HEK293 (cell line): ENCODE data around the gene ZNF579.

Experiments
- CTCF ChIA-PET: fragments of 350-600 bp; formaldehyde crosslinking; extraction: SDS; loops from one replicate; lab custom pipeline; 2021; ENCODE audit warnings: antibody characterized with exemption; lab: Yijun Ruan, JAX
- POLR2A ChIA-PET: fragments of 300-600 bp; formaldehyde crosslinking; extraction: SDS; loops from one replicate; lab custom pipeline; 2020; ENCODE audit warnings: antibody characterized with exemption, inconsistent platforms; lab: Yijun Ruan, JAX
- H3K27ac ChIP-seq: fragments of 200-500 bp; sonication (Bioruptor generic); 2 replicates; pipeline ENCODE4 v1.5.1; 2014; ENCODE audit warnings: low read depth, low read length, control low read depth, inconsistent platforms; ENCODE audit errors: extremely low read depth
- H3K36me3 ChIP-seq, 2 experiments: fragments of 200-500 bp in 1 of 2; sonication (Bioruptor generic) in 1 of 2; 1 replicate in 1 of 2; 2 replicates in 1 of 2; pipeline ENCODE4 v1.5.1; 2014 to 2017; ENCODE audit warnings: inconsistent platforms in 2 of 2, low read length in 2 of 2; ENCODE audit not compliant: control insufficient read depth in 2 of 2, insufficient read depth in 1 of 2
- H3K4me1 ChIP-seq: fragments of 200-500 bp; sonication (Bioruptor generic); 2 replicates; pipeline ENCODE4 v1.5.1; 2014; ENCODE audit warnings: mild to moderate bottlenecking, low read length, inconsistent platforms; ENCODE audit not compliant: control insufficient read depth, insufficient read depth
- H3K4me3 ChIP-seq: 2 replicates; pipeline ENCODE4 v1.5.1; 2011; ENCODE audit warnings: low read depth, mild to moderate bottlenecking, control low read depth, low read length, moderate library complexity
- H3K9me3 ChIP-seq: fragments of 200-500 bp; sonication (Bioruptor generic); 2 replicates; pipeline ENCODE4 v1.5.1; 2014; ENCODE audit warnings: low read depth, low read length, inconsistent platforms; ENCODE audit not compliant: control insufficient read depth, insufficient read depth
- BCL11B ChIP-seq: fragments of 450-650 bp; formaldehyde crosslinking; IDR thresholded peaks from 2 replicates; pipeline ENCODE4 v1.5.1; 2016; ENCODE audit warnings: low read depth, missing biosample characterization, missing genetic modification characterization
- EGR2 ChIP-seq: fragments of 450-650 bp; formaldehyde crosslinking; IDR thresholded peaks from 2 replicates; pipeline ENCODE4 v1.5.1; 2016; ENCODE audit warnings: low read depth, missing biosample characterization, missing genetic modification characterization
- KLF1 ChIP-seq: fragments of 450-650 bp; formaldehyde crosslinking; IDR thresholded peaks from 2 replicates; pipeline ENCODE4 v1.5.1; 2016; ENCODE audit warnings: missing biosample characterization, missing genetic modification characterization
- KLF8 ChIP-seq: fragments of 450-650 bp; formaldehyde crosslinking; IDR thresholded peaks from 2 replicates; pipeline ENCODE4 v1.5.1; 2016; ENCODE audit warnings: missing biosample characterization, missing genetic modification characterization
- KLF9 ChIP-seq: fragments of 450-650 bp; formaldehyde crosslinking; IDR thresholded peaks from 2 replicates; pipeline ENCODE4 v1.5.1; 2016; ENCODE audit warnings: missing biosample characterization, missing genetic modification characterization, low read depth
- ZBTB7A ChIP-seq: fragments of 450-650 bp; formaldehyde crosslinking; IDR thresholded peaks from 2 replicates; pipeline ENCODE4 v1.5.1; 2016; ENCODE audit warnings: low read depth, missing biosample characterization, missing genetic modification characterization
- ZFHX2 ChIP-seq: fragments of 450-650 bp; formaldehyde crosslinking; conservative IDR thresholded peaks from 2 replicates; pipeline ENCODE4 v1.5.1; 2016; ENCODE audit warnings: missing biosample characterization, missing genetic modification characterization
- ZNF155 ChIP-seq: fragments of 450-650 bp; formaldehyde crosslinking; IDR thresholded peaks from 2 replicates; pipeline ENCODE4 v1.5.1; 2016; ENCODE audit warnings: missing biosample characterization, missing genetic modification characterization
- ZNF2 ChIP-seq: fragments of 450-650 bp; formaldehyde crosslinking; IDR thresholded peaks from 2 replicates; pipeline ENCODE4 v1.5.1; 2016; ENCODE audit warnings: missing biosample characterization, missing genetic modification characterization
- ZNF37A ChIP-seq: fragments of 450-650 bp; IDR thresholded peaks from 2 replicates; pipeline ENCODE4 v1.5.1; 2018; ENCODE audit warnings: missing biosample characterization, missing genetic modification characterization
- ZNF426 ChIP-seq: fragments of 450-650 bp; formaldehyde crosslinking; IDR thresholded peaks from 2 replicates; pipeline ENCODE4 v1.5.1; 2017; ENCODE audit warnings: missing biosample characterization, missing genetic modification characterization, mild to moderate bottlenecking, inconsistent platforms, moderate library complexity
- ZNF473 ChIP-seq: fragments of 450-650 bp; formaldehyde crosslinking; IDR thresholded peaks from 2 replicates; pipeline ENCODE4 v1.5.1; 2017; ENCODE audit warnings: missing biosample characterization, missing genetic modification characterization
- TF ChIP-seq, protein P1 (sequence below): IDR thresholded peaks from 2 replicates; pipeline ENCODE4 v1.6.1; 2011; ENCODE audit warnings: mild to moderate bottlenecking, low read depth, low read length, borderline replicate concordance
- TF ChIP-seq, protein P2 (sequence below): fragments of 450-650 bp; formaldehyde crosslinking; IDR thresholded peaks from 2 replicates; pipeline ENCODE4 v1.5.1; 2016; ENCODE audit warnings: missing biosample characterization, missing genetic modification characterization, borderline replicate concordance
- TF ChIP-seq, protein P3 (sequence below): fragments of 450-650 bp; formaldehyde crosslinking; conservative IDR thresholded peaks from 2 replicates; pipeline ENCODE4 v1.5.1; 2016; ENCODE audit warnings: low read depth, missing biosample characterization, missing genetic modification characterization

ZNF579 gene

DNA sequence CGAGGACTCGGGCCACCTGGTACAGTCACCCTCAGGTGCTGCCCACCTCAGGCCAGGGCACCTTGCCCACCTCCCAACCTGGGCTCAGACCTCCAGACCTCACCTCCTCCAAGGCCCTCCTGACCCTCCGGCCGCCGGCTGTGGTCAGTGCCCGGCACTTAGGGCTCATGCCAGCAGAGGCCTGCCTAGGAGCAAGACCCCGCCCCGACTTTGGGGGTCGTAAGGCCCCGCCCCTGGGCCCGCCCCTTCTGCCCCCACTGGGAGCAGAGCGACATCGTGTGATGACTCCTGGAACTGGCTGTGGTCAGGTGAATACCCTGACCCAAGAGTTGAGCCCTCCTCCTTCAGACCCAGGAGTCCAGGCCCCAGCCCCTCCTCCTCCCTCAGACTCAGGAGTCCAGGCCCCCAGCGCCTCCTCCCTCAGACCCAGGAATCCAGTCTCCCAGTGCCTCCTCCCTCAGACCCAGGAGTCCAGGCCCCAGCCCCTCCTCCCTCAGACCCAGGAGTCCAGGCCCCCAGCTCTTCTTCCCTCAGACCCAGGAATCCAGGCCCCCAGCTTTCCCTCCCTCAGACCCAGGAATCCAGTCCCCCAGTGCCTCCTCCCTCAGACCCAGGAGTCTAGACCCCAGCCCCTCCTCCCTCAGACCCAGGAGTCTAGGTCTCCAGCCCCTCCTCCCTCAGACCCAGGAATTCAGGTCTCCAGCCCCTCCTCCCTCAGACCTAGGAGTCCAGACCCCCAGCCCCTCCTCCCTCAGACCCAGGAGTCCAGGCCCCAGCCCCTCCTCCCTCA is 43.5 kb downstream of the ZNF579 start, which contains the start of gene SBK2 (continued):
- TF ChIP-seq, protein P1, sequence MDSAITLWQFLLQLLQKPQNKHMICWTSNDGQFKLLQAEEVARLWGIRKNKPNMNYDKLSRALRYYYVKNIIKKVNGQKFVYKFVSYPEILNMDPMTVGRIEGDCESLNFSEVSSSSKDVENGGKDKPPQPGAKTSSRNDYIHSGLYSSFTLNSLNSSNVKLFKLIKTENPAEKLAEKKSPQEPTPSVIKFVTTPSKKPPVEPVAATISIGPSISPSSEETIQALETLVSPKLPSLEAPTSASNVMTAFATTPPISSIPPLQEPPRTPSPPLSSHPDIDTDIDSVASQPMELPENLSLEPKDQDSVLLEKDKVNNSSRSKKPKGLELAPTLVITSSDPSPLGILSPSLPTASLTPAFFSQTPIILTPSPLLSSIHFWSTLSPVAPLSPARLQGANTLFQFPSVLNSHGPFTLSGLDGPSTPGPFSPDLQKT, result no peak
- TF ChIP-seq KLF8 (tag by site-specific recombination) (peak; percentile 33; the same call in 1 of the 2 replicates), KLF9 (0 out of 2 replicates have a peak, but pooled peaks have one; percentile 33), KLF1 (no peak), ZNF473 (tag by site-specific recombination) (no peak), ZNF426 (tag by site-specific recombination) (no peak), ZBTB7A (tag by site-specific recombination) (no peak), ZNF37A (tag by site-specific recombination) (no peak), BCL11B (tag by site-specific recombination) (no peak)
- TF ChIP-seq, protein P2, sequence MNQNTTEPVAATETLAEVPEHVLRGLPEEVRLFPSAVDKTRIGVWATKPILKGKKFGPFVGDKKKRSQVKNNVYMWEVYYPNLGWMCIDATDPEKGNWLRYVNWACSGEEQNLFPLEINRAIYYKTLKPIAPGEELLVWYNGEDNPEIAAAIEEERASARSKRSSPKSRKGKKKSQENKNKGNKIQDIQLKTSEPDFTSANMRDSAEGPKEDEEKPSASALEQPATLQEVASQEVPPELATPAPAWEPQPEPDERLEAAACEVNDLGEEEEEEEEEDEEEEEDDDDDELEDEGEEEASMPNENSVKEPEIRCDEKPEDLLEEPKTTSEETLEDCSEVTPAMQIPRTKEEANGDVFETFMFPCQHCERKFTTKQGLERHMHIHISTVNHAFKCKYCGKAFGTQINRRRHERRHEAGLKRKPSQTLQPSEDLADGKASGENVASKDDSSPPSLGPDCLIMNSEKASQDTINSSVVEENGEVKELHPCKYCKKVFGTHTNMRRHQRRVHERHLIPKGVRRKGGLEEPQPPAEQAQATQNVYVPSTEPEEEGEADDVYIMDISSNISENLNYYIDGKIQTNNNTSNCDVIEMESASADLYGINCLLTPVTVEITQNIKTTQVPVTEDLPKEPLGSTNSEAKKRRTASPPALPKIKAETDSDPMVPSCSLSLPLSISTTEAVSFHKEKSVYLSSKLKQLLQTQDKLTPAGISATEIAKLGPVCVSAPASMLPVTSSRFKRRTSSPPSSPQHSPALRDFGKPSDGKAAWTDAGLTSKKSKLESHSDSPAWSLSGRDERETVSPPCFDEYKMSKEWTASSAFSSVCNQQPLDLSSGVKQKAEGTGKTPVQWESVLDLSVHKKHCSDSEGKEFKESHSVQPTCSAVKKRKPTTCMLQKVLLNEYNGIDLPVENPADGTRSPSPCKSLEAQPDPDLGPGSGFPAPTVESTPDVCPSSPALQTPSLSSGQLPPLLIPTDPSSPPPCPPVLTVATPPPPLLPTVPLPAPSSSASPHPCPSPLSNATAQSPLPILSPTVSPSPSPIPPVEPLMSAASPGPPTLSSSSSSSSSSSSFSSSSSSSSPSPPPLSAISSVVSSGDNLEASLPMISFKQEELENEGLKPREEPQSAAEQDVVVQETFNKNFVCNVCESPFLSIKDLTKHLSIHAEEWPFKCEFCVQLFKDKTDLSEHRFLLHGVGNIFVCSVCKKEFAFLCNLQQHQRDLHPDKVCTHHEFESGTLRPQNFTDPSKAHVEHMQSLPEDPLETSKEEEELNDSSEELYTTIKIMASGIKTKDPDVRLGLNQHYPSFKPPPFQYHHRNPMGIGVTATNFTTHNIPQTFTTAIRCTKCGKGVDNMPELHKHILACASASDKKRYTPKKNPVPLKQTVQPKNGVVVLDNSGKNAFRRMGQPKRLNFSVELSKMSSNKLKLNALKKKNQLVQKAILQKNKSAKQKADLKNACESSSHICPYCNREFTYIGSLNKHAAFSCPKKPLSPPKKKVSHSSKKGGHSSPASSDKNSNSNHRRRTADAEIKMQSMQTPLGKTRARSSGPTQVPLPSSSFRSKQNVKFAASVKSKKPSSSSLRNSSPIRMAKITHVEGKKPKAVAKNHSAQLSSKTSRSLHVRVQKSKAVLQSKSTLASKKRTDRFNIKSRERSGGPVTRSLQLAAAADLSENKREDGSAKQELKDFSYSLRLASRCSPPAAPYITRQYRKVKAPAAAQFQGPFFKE (tag by site-specific recombination), result no peak

DNA sequence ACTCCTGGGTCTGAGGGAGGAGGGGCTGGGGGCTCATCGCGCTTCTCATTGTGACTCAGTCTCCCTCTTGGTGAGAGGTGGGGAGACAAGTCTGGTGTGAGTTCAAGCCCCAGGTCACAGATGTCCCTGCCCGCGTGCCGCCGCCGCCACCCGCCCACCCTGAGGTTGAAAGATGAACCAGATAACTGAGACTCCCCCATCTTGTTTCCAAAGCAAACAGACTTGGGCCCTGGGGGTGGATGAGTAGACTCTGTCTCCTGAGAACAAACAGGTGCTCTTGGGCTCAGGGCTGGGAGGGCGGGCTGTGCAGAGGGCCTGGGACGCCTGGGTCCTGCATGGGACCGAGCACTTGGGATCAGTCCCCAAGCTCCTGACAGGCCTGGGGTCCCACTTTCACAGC is 44.3 kb downstream of the ZNF579 start:
- POLR2A ChIA-PET, result no interaction called here
- Histone ChIP-seq H3K4me1 (no peaks in the 10 kb centered on the region), H3K9me3 (no peaks in the 10 kb centered on the region), H3K4me3 (no peak overlapping the region), H3K27ac (no peak overlapping the region), H3K36me3 (no peaks in the 10 kb centered on the region)
- TF ChIP-seq, protein P3, sequence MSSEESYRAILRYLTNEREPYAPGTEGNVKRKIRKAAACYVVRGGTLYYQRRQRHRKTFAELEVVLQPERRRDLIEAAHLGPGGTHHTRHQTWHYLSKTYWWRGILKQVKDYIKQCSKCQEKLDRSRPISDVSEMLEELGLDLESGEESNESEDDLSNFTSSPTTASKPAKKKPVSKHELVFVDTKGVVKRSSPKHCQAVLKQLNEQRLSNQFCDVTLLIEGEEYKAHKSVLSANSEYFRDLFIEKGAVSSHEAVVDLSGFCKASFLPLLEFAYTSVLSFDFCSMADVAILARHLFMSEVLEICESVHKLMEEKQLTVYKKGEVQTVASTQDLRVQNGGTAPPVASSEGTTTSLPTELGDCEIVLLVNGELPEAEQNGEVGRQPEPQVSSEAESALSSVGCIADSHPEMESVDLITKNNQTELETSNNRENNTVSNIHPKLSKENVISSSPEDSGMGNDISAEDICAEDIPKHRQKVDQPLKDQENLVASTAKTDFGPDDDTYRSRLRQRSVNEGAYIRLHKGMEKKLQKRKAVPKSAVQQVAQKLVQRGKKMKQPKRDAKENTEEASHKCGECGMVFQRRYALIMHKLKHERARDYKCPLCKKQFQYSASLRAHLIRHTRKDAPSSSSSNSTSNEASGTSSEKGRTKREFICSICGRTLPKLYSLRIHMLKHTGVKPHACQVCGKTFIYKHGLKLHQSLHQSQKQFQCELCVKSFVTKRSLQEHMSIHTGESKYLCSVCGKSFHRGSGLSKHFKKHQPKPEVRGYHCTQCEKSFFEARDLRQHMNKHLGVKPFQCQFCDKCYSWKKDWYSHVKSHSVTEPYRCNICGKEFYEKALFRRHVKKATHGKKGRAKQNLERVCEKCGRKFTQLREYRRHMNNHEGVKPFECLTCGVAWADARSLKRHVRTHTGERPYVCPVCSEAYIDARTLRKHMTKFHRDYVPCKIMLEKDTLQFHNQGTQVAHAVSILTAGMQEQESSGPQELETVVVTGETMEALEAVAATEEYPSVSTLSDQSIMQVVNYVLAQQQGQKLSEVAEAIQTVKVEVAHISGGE, result no peak
- TF ChIP-seq ZNF155 (tag by site-specific recombination), result no peak
- TF ChIP-seq EGR2 (tag by site-specific recombination), result peak; percentile 55; the same call in 1 of the 2 replicates
- TF ChIP-seq ZFHX2 (tag by site-specific recombination), result peak; percentile 46
- no peak for TF ChIP-seq ZNF2 (tag by site-specific recombination)
- TF ChIP-seq, protein P2 (tag by site-specific recombination), result no peak
- TF ChIP-seq, all 188 proteins: peak for 2
- CTCF ChIA-PET, result interaction anchor here (0.6 to 1.2 kb wide), 5 partner anchors 19 to 624 kb away, joined by 3 to 7 read pairs (median 3); partner anchors contain the start of gene ZNF865
